Endothelial cell of umbilical vein (primary cell): ENCODE results near the gene GADL1. TPM values are rescaled to one million over a fixed set of nuclear protein-coding genes. Genes with fewer than 3 reads are reported as not detected.

Experiments
- BruUV-seq: library from RNA; stranded (reverse); fragments of 400-500 nt; replicated peaks from 2 replicates; lab custom pipeline; 2021; lab: Mats Ljungman, UMichigan
- CTCF ChIA-PET: fragments of 300-600, 350-600 bp; sonication (Branson Sonifier 250); formaldehyde crosslinking; loops from one replicate; lab custom pipeline; 2021; ENCODE audit warnings: antibody characterized with exemption, inconsistent platforms; lab: Charles Lee
- POLR2A ChIA-PET: fragments of 300-600, 350-600 bp; sonication (Branson Sonifier 250); formaldehyde crosslinking; loops from one replicate; lab custom pipeline; 2021; ENCODE audit warnings: antibody characterized with exemption, inconsistent platforms; lab: Charles Lee
- DNase-seq: peaks from one replicate; pipeline ENCODE4 v3.0.0-alpha.2; 2011; ENCODE audit warnings: low read depth, low spot score
- FAIRE-seq: peaks from 2 replicates; lab custom pipeline; 2011; peaks lifted over from hg19 to GRCh38; lab: Jason Lieb, UNC
- H2AFZ ChIP-seq: 2 replicates; pipeline ENCODE4 v1.6.0; 2012; ENCODE audit warnings: low read depth, low read length, control low read depth, inconsistent platforms
- H3K27ac ChIP-seq: 2 replicates; pipeline ENCODE4 v1.5.1; 2011; ENCODE audit warnings: low read depth, mild to moderate bottlenecking, control low read depth, low read length, moderate library complexity; ENCODE audit not compliant: insufficient read depth
- H3K27me3 ChIP-seq, 2 experiments: 2 replicates each; pipeline versions ENCODE4 v1.6.0 to v1.6.1; 2011; ENCODE audit warnings: low read length in 2 of 2, mixed read lengths in 1 of 2; ENCODE audit not compliant: control insufficient read depth in 2 of 2, insufficient read depth in 2 of 2
- H3K36me3 ChIP-seq, 2 experiments: 2 replicates in 1 of 2; 3 replicates in 1 of 2; pipeline ENCODE4 v1.5.1; 2011; ENCODE audit warnings: low read length in 2 of 2, mild to moderate bottlenecking in 1 of 2, moderate library complexity in 1 of 2; ENCODE audit not compliant: control insufficient read depth in 2 of 2, insufficient read depth in 2 of 2; ENCODE audit errors: extremely low read depth in 1 of 2
- H3K4me1 ChIP-seq: 3 replicates; pipeline ENCODE4 v1.5.1; 2011; ENCODE audit warnings: mild to moderate bottlenecking, low read length; ENCODE audit not compliant: control insufficient read depth, insufficient read depth; ENCODE audit errors: extremely low read depth
- H3K4me2 ChIP-seq: 2 replicates; pipeline ENCODE4 v1.6.1; 2011; ENCODE audit warnings: low read length, control low read depth, mixed read lengths; ENCODE audit not compliant: insufficient read depth
- H3K4me3 ChIP-seq, 3 experiments: fragments of 200-600 bp in 1 of 3; sonication (generic), shearing (Covaris generic) in 1 of 3; replicated peaks in 1 of 3; 2 replicates each; pipeline ENCODE4 v1.5.1; 2011 to 2016; ENCODE audit warnings: control low read depth in 3 of 3, low read length in 3 of 3, mild to moderate bottlenecking in 2 of 3, inconsistent platforms in 1 of 3, low read depth in 1 of 3, moderate library complexity in 1 of 3; ENCODE audit not compliant: insufficient read depth in 1 of 3
- H3K79me2 ChIP-seq: 2 replicates; pipeline ENCODE4 v1.6.0; 2012; ENCODE audit warnings: low read length, inconsistent platforms; ENCODE audit not compliant: control insufficient read depth, insufficient read depth
- H3K9ac ChIP-seq: replicated peaks from 2 replicates; pipeline ENCODE3; 2011; ENCODE audit warnings: low read length, control low read depth; ENCODE audit not compliant: insufficient read depth; ENCODE audit errors: extremely low read depth
- H3K9me1 ChIP-seq: replicated peaks from 3 replicates; pipeline ENCODE4 v1.6.0; 2011; ENCODE audit warnings: mild to moderate bottlenecking, low read length; ENCODE audit not compliant: control insufficient read depth, insufficient read depth; ENCODE audit errors: extremely low read depth
- H3K9me3 ChIP-seq: replicated peaks from 2 replicates; pipeline ENCODE4 v1.5.1; 2012; ENCODE audit warnings: low read length, inconsistent platforms; ENCODE audit not compliant: control insufficient read depth, insufficient read depth
- H4K20me1 ChIP-seq: replicated peaks from 2 replicates; pipeline ENCODE3; 2011; ENCODE audit warnings: mild to moderate bottlenecking, low read length; ENCODE audit not compliant: control insufficient read depth, insufficient read depth; ENCODE audit errors: extremely low read depth
- CTCF ChIP-seq, 2 donors: IDR thresholded peaks; 1 replicate in 1 of 2; 2 replicates in 1 of 2; pipeline ENCODE4 v1.5.1; 2011; ENCODE audit warnings: low read length in 2 of 2, mild to moderate bottlenecking in 2 of 2, moderate library complexity in 2 of 2, control low read depth in 1 of 2, inconsistent platforms in 1 of 2, low read depth in 1 of 2; ENCODE audit not compliant: insufficient read depth in 1 of 2; ENCODE audit errors: extremely low read depth in 1 of 2
- EZH2 ChIP-seq: IDR thresholded peaks from 2 replicates; pipeline ENCODE4 v1.6.1; 2012; ENCODE audit warnings: borderline replicate concordance, low read depth, mild to moderate bottlenecking, moderate library complexity, low read length, inconsistent platforms; ENCODE audit not compliant: severe bottlenecking
- FOS ChIP-seq: IDR thresholded peaks from 2 replicates; pipeline ENCODE4 v1.6.1; 2011; ENCODE audit warnings: mild to moderate bottlenecking, low read length, moderate library complexity, borderline replicate concordance; ENCODE audit not compliant: insufficient read depth
- GATA2 ChIP-seq: IDR thresholded peaks from 2 replicates; pipeline ENCODE4 v1.7.0; 2011; ENCODE audit warnings: low read depth, mild to moderate bottlenecking, moderate library complexity, mixed read lengths, low read length; ENCODE audit not compliant: insufficient read length, insufficient read depth
- JUN ChIP-seq: IDR thresholded peaks from 2 replicates; pipeline ENCODE4 v1.6.1; 2011; ENCODE audit warnings: borderline replicate concordance, low read depth; ENCODE audit not compliant: insufficient read length, insufficient read depth
- MAX ChIP-seq: IDR thresholded peaks from 2 replicates; pipeline ENCODE4 v1.6.1; 2011; ENCODE audit not compliant: insufficient read depth, insufficient read length
- MYC ChIP-seq: IDR thresholded peaks from one replicate; pipeline ENCODE4 v1.6.1; 2011; ENCODE audit warnings: mild to moderate bottlenecking, low read depth, low read length
- POLR2A ChIP-seq: IDR thresholded peaks from 2 replicates; pipeline ENCODE4 v1.6.1; 2012; ENCODE audit warnings: low read depth, mild to moderate bottlenecking, control low read depth, low read length
- POLR2AphosphoS5 ChIP-seq: IDR thresholded peaks from 2 replicates; pipeline ENCODE4 v1.6.1; 2012; ENCODE audit warnings: low read depth, mild to moderate bottlenecking, control low read depth, low read length, moderate library complexity; ENCODE audit not compliant: insufficient read depth
- dilution Hi-C: fragments of 300-500 bp; cut with MboI; formaldehyde crosslinking; loops from one replicate; pipeline ENCODE4 v1.15.0; 2019; ENCODE audit warnings: low sequenced_read_pairs; ENCODE audit not compliant: extremely low pct_ligation_motif_present
- intact Hi-C: fragments of 100-400 bp; cut with micrococcal nuclease; formaldehyde crosslinking; loops from one replicate; pipeline ENCODE4 v1.10.0; 2022
- polyA plus RNA-seq, 4 experiments: library from polyadenylated mRNA; depleted of rRNA in 3 of 4; stranded (reverse) in 3 of 4; unstranded in 1 of 4; fragments of >200 nt; gene quantifications; 2 replicates each; pipeline versions ENCODE4 v1.2.1 to v1.2.3, GENCODE V29; 2011 to 2012; ENCODE audit warnings: missing spikeins in 1 of 4
- total RNA-seq: library from RNA; stranded (reverse); gene quantifications from 2 replicates; pipeline ENCODE4 v1.2.3, GENCODE V29; 2021

GADL1 gene
- total and polyA plus RNA-seq, 2 donors (not counting 3 experiments of a cell fraction or from before 2014, with no cell fraction given), result not detected

GRCh38 chr3:30843877-30844276 is 50.6 kb downstream of the GADL1 start:
- Histone ChIP-seq H3K79me2 (no peaks in the 10 kb centered on the region), H3K36me3 (no peaks in the 10 kb centered on the region), H3K4me2 (no peak overlapping the region), H3K27me3 (peaks cover 3 to 5% of the 10 kb centered on the region in 2 experiments), H3K9ac (no peak overlapping the region), H2AFZ (no peak overlapping the region), H4K20me1 (no peaks in the 10 kb centered on the region), H3K4me3 (no peak overlapping the region), H3K9me3 (no peaks in the 10 kb centered on the region), H3K27ac (no peak overlapping the region), H3K9me1 (no peaks in the 10 kb centered on the region), H3K4me1 (no peaks in the 10 kb centered on the region)
- intact Hi-C loops (no loop called here), dilution Hi-C loops (no loop called here)
- BruUV-seq, result no TSS peak
- TF ChIP-seq GATA2, result no peak
- TF ChIP-seq POLR2A, result no peak
- TF ChIP-seq EZH2, result no peak
- no peak for TF ChIP-seq FOS
- no peak for TF ChIP-seq MYC
- no peak for TF ChIP-seq JUN
- TF ChIP-seq MAX, result no peak
- no peak for TF ChIP-seq POLR2AphosphoS5
- FAIRE-seq (no peak), DNase-seq (no peak)
- POLR2A ChIA-PET, result no interaction called here
- CTCF ChIA-PET, result no interaction called here

GRCh38 chr3:30836141-30836540 is 58.3 kb downstream of the GADL1 start:
- no peak overlapping the region for H3K4me3 ChIP-seq
- no peak overlapping the region for H3K27ac ChIP-seq
- ChIA-PET CTCF (no interaction called here), POLR2A (no interaction called here)
- no peaks in the 10 kb centered on the region for H3K9me3 ChIP-seq
- TF ChIP-seq GATA2 (no peak), POLR2AphosphoS5 (no peak), FOS (no peak), MYC (no peak), CTCF (IDR thresholded peaks at IDR 0.05; ENCODE audit: extremely low read depth in 1 of 2, insufficient read depth in 1 of 2, low read depth in 1 of 2, low read length in 2 of 2) (no peak), MAX (no peak), POLR2A (no peak), EZH2 (no peak), JUN (no peak)
- FAIRE-seq (no peak), DNase-seq (no peak)
- no peak overlapping the region for H3K4me2 ChIP-seq
- H2AFZ ChIP-seq, result no peak overlapping the region
- H3K27me3 ChIP-seq, result peaks cover 0 to 3% of the 10 kb centered on the region in 2 experiments
- H4K20me1 ChIP-seq, result no peaks in the 10 kb centered on the region
- no peaks in the 10 kb centered on the region for H3K79me2 ChIP-seq
- no peaks in the 10 kb centered on the region for H3K36me3 ChIP-seq
- H3K9me1 ChIP-seq, result no peaks in the 10 kb centered on the region
- intact Hi-C loops, result no loop called here
- BruUV-seq, result no TSS peak
- no peak overlapping the region for H3K9ac ChIP-seq
- dilution Hi-C loops, result no loop called here
- peaks cover 3% of the 10 kb centered on the region for H3K4me1 ChIP-seq
